CD14-positive monocyte (primary cell): ENCODE data around the gene RTL10. TPM values are rescaled to one million over a fixed set of nuclear protein-coding genes. Genes with fewer than 3 reads are reported as not detected.

Source experiments
- DNase-seq, 3 donors: peaks; one replicate each; pipeline ENCODE4 v3.0.0-alpha.2; 2011 to 2022
- H2AFZ ChIP-seq: 2 replicates; pipeline ENCODE4 v1.6.0; 2012; ENCODE audit warnings: mild to moderate bottlenecking, low read depth, low read length, inconsistent platforms; ENCODE audit not compliant: insufficient read depth, poor library complexity, severe bottlenecking
- H3K27ac ChIP-seq, 2 donors: 1 replicate in 1 of 2; 2 replicates in 1 of 2; pipeline ENCODE4 v1.5.1; 2012 to 2013; ENCODE audit warnings: low read length in 2 of 2, control low read depth in 1 of 2, inconsistent platforms in 1 of 2, low read depth in 1 of 2, mild to moderate bottlenecking in 1 of 2
- H3K27me3 ChIP-seq, 2 donors: one replicate each; pipeline versions ENCODE4 v1.6.0 to v1.6.1; 2011 to 2013; ENCODE audit warnings: low read length in 2 of 2; ENCODE audit not compliant: control insufficient read depth in 2 of 2, insufficient read depth in 2 of 2
- H3K36me3 ChIP-seq, 2 donors: replicated peaks in 1 of 2; 1 replicate in 1 of 2; 2 replicates in 1 of 2; pipeline versions ENCODE4 v1.5.1 to v1.6.1; 2012 to 2013; ENCODE audit warnings: low read length in 2 of 2, control low read depth in 1 of 2, inconsistent platforms in 1 of 2, mild to moderate bottlenecking in 1 of 2; ENCODE audit not compliant: insufficient read depth in 2 of 2, control insufficient read depth in 1 of 2
- H3K4me1 ChIP-seq, 2 donors: 1 replicate in 1 of 2; 2 replicates in 1 of 2; pipeline versions ENCODE4 v1.5.1 to v1.6.1; 2012 to 2013; ENCODE audit warnings: low read length in 2 of 2, control low read depth in 1 of 2, inconsistent platforms in 1 of 2, mild to moderate bottlenecking in 1 of 2, moderate library complexity in 1 of 2; ENCODE audit not compliant: insufficient read depth in 2 of 2, control insufficient read depth in 1 of 2
- H3K4me2 ChIP-seq: replicated peaks from 2 replicates; pipeline ENCODE3; 2012; ENCODE audit warnings: low read length, moderate library complexity, mild to moderate bottlenecking; ENCODE audit not compliant: poor library complexity, severe bottlenecking; ENCODE audit errors: extremely low read depth
- H3K4me3 ChIP-seq, 3 experiments: fragments of 200-600 bp in 1 of 3; sonication (generic) in 1 of 3; replicated peaks in 1 of 3; 1 replicate in 2 of 3; 2 replicates in 1 of 3; pipeline ENCODE4 v1.5.1; 2011 to 2013; ENCODE audit warnings: low read length in 3 of 3, mild to moderate bottlenecking in 3 of 3, control low read depth in 2 of 3, low read depth in 2 of 3, inconsistent platforms in 1 of 3, moderate library complexity in 1 of 3
- H3K79me2 ChIP-seq: 2 replicates; pipeline ENCODE4 v1.6.0; 2012; ENCODE audit warnings: mild to moderate bottlenecking, control low read depth, inconsistent platforms, low read length, moderate library complexity; ENCODE audit not compliant: insufficient read depth
- H3K9ac ChIP-seq: 2 replicates; pipeline ENCODE4 v1.6.0; 2017; ENCODE audit warnings: low read length, mild to moderate bottlenecking; ENCODE audit not compliant: insufficient read depth, poor library complexity, severe bottlenecking
- H3K9me3 ChIP-seq, 2 donors: replicated peaks in 1 of 2; 1 replicate in 1 of 2; 2 replicates in 1 of 2; pipeline versions ENCODE4 v1.5.1 to v1.6.1; 2012 to 2013; ENCODE audit warnings: low read length in 2 of 2, control low read depth in 1 of 2; ENCODE audit not compliant: control insufficient read depth in 1 of 2, insufficient read depth in 1 of 2
- H4K20me1 ChIP-seq: 2 replicates; pipeline ENCODE4 v1.6.0; 2012; ENCODE audit warnings: mild to moderate bottlenecking, low read length, control low read depth, moderate library complexity; ENCODE audit not compliant: insufficient read depth
- H3K27ac Mint-ChIP-seq, 7 donors: one replicate each; pipeline ENCODE4 v1.8.0; 2020; ENCODE audit warnings: mild to moderate bottlenecking in 7 of 7, mixed read lengths in 7 of 7, moderate library complexity in 6 of 7, inconsistent platforms in 2 of 7
- H3K27me3 Mint-ChIP-seq, 3 donors: one replicate each; pipeline ENCODE4 v1.8.0; 2021 to 2022; ENCODE audit warnings: low read depth in 3 of 3, mild to moderate bottlenecking in 3 of 3, mixed read lengths in 3 of 3, moderate library complexity in 3 of 3, inconsistent platforms in 1 of 3
- H3K36me3 Mint-ChIP-seq, 2 donors: one replicate each; pipeline ENCODE4 v1.8.0; 2020; ENCODE audit warnings: mixed read lengths in 2 of 2, inconsistent platforms in 1 of 2, mild to moderate bottlenecking in 1 of 2
- H3K4me1 Mint-ChIP-seq: one replicate; pipeline ENCODE4 v1.8.0; 2020; ENCODE audit warnings: mild to moderate bottlenecking, mixed read lengths
- H3K4me3 Mint-ChIP-seq, 2 donors: one replicate each; pipeline ENCODE4 v1.8.0; 2020; ENCODE audit warnings: mild to moderate bottlenecking in 2 of 2, mixed read lengths in 2 of 2, moderate library complexity in 1 of 2
- H3K9me3 Mint-ChIP-seq, 7 donors: one replicate each; pipeline ENCODE4 v1.8.0; 2020 to 2022; ENCODE audit warnings: mixed read lengths in 7 of 7, mild to moderate bottlenecking in 6 of 7, moderate library complexity in 6 of 7, inconsistent platforms in 2 of 7
- WGBS: methylation state at CpG from one replicate; pipeline ENCODE4 v1.1.5; 2013; ENCODE audit warnings: missing lambda C conversion rate; ENCODE audit not compliant: insufficient coverage; 5-methylcytosine and 5-hydroxymethylcytosine counted together
- intact Hi-C, 2 donors: fragments of 100-400 bp; cut with micrococcal nuclease; formaldehyde crosslinking; loops; one replicate each; pipeline versions ENCODE4 v1.15.0 to v1.15.1; 2023
- polyA plus RNA-seq, 3 donors: library from polyadenylated mRNA; depleted of rRNA in 1 of 3; unstranded in 2 of 3; stranded (reverse) in 1 of 3; fragments of 300-500 nt in 2 of 3; fragments of >200 nt in 1 of 3; fragmentation: Illumina TruSeq in 2 of 3; gene quantifications; 1 replicate in 2 of 3; 2 replicates in 1 of 3; pipeline ENCODE4 v1.2.3, GENCODE V29; 2012 to 2021
- TF ChIP-seq, protein P1 (sequence below): fragments of 200-600 bp; IDR thresholded peaks from one replicate; pipeline ENCODE4 v1.8.0; 2022; ENCODE audit warnings: antibody characterized with exemption, mild to moderate bottlenecking

The RTL10 gene
- polyA plus RNA-seq, 3 donors = 1.4 to 6.5 (median 1.5) TPM

DNA sequence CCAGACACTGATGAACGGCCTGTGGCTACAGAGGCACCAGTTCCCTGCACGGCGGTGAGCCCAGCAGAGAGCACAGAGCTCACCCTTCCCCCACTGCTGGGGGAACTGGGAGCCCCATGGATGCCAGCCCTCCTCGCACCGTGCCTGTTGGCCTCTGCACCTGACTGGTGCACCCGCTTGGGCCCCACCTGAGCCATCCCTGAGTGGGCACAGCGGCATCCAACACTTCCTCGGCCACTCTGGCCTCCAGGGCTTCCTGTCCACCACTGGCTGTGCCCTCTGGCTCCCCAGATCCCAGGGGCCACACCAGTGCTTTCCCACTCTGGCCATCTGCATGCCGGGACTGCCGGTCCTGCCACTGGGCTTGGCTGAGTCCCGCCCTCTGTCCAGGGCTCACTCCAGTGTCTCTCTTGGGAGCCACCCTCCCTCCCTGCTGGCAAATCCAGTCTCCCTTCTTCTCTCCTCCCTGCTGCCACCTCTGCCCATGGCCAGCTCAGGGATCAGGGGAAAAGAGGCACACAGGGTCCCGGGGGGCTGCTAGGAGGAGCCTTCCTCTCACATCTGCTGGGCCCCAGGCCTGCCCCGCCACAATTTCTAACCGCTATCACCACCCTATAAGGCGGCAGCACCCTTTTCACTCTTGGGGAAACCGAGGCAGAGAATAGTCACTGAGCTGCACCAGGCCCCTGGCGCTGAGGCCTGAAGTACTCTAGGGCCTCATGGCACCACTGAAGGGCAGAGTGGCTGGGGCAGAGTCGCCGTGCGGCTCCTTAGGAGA, 33.0 kb downstream of the RTL10 start:
- Histone ChIP-seq H3K9ac (no peak overlapping the region), H3K27ac (no peak overlapping the region), H3K4me1 (peaks cover 5 to 7% of the 10 kb centered on the region in 2 donors), H3K79me2 (no peaks in the 10 kb centered on the region), H3K4me3 (no peak overlapping the region), H4K20me1 (no peaks in the 10 kb centered on the region), H3K27me3 (no peaks in the 10 kb centered on the region), H3K9me3 (no peaks in the 10 kb centered on the region), H3K36me3 (no peaks in the 10 kb centered on the region), H3K4me2 (no peak overlapping the region), H2AFZ (no peak overlapping the region)
- TF ChIP-seq, protein P1, sequence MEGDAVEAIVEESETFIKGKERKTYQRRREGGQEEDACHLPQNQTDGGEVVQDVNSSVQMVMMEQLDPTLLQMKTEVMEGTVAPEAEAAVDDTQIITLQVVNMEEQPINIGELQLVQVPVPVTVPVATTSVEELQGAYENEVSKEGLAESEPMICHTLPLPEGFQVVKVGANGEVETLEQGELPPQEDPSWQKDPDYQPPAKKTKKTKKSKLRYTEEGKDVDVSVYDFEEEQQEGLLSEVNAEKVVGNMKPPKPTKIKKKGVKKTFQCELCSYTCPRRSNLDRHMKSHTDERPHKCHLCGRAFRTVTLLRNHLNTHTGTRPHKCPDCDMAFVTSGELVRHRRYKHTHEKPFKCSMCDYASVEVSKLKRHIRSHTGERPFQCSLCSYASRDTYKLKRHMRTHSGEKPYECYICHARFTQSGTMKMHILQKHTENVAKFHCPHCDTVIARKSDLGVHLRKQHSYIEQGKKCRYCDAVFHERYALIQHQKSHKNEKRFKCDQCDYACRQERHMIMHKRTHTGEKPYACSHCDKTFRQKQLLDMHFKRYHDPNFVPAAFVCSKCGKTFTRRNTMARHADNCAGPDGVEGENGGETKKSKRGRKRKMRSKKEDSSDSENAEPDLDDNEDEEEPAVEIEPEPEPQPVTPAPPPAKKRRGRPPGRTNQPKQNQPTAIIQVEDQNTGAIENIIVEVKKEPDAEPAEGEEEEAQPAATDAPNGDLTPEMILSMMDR = no peak
- intact Hi-C loops = no loop called here
- H3K4me3 Mint-ChIP-seq = no peak overlapping the region
- peaks cover 0 to 7% (median 4%) of the 10 kb centered on the region in 7 donors for H3K9me3 Mint-ChIP-seq
- no peak for DNase-seq
- peaks cover 10% of the 10 kb centered on the region for H3K4me1 Mint-ChIP-seq
- WGBS = 92% methylated on average over 17 of the region's 20 CpGs
- peaks cover 2 to 4% of the 10 kb centered on the region in 2 donors for H3K36me3 Mint-ChIP-seq
- H3K27me3 Mint-ChIP-seq = no peaks in the 10 kb centered on the region
- H3K27ac Mint-ChIP-seq = no peak overlapping the region

- intact Hi-C loops = no loop called here
- no peak for DNase-seq
- H3K27me3 Mint-ChIP-seq = peaks cover 0 to 1% (median 0%) of the 10 kb centered on the region in 3 donors
Observed at GRCh38 chr22:19820880-19821522, 33.7 kb downstream of the RTL10 start.

More at GRCh38 chr22:19820880-19821522, 33.7 kb downstream of the RTL10 start:
- no peaks in the 10 kb centered on the region for H3K9me3 ChIP-seq
- no peaks in the 10 kb centered on the region for H3K36me3 ChIP-seq
- H3K4me2 ChIP-seq = no peak overlapping the region
- Mint-ChIP-seq H3K9me3 (peaks cover 0 to 2% (median under 1%) of the 10 kb centered on the region in 7 donors), H3K4me1 (peaks cover 7% of the 10 kb centered on the region), H3K36me3 (peaks cover 0 to 2% of the 10 kb centered on the region in 2 donors), H3K4me3 (no peak overlapping the region), H3K27ac (no peak overlapping the region)
- H3K9ac ChIP-seq = no peak overlapping the region
- no peaks in the 10 kb centered on the region for H4K20me1 ChIP-seq
- H3K27ac ChIP-seq = no peak overlapping the region
- no peak overlapping the region for H2AFZ ChIP-seq
- no peak overlapping the region for H3K4me3 ChIP-seq
- no peaks in the 10 kb centered on the region for H3K27me3 ChIP-seq
- 95% methylated on average over 15 of the region's 18 CpGs for WGBS
- TF ChIP-seq, protein P1 = no peak
- H3K79me2 ChIP-seq = no peaks in the 10 kb centered on the region
- H3K4me1 ChIP-seq = peaks cover 5 to 7% of the 10 kb centered on the region in 2 donors
